LHCN-M2 (cell line): Measurements from ENCODE around the gene COX11. TPM values are rescaled to one million over a fixed set of nuclear protein-coding genes. Genes with fewer than 3 reads are reported as not detected.

ENCODE experiments used
- DNase-seq: peaks from one replicate; pipeline ENCODE4 v3.0.0-alpha.2; 2012; ENCODE audit warnings: low read depth
- polyA plus RNA-seq: library from polyadenylated mRNA; unstranded; fragments of >200 nt; gene quantifications from one replicate; pipeline ENCODE4 v1.2.1, GENCODE V29; 2012; ENCODE audit warnings: missing spikeins
- total RNA-seq: library from RNA; depleted of rRNA; stranded (reverse); fragments of >200 nt; gene quantifications from 2 replicates; pipeline ENCODE4 v1.2.3, GENCODE V29; 2014; rRNA removed

COX11 gene, protein sequence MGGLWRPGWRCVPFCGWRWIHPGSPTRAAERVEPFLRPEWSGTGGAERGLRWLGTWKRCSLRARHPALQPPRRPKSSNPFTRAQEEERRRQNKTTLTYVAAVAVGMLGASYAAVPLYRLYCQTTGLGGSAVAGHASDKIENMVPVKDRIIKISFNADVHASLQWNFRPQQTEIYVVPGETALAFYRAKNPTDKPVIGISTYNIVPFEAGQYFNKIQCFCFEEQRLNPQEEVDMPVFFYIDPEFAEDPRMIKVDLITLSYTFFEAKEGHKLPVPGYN
- total RNA-seq = 82.6 and 105 TPM in 2 replicates
- polyA plus RNA-seq = 37.7 TPM

DNA sequence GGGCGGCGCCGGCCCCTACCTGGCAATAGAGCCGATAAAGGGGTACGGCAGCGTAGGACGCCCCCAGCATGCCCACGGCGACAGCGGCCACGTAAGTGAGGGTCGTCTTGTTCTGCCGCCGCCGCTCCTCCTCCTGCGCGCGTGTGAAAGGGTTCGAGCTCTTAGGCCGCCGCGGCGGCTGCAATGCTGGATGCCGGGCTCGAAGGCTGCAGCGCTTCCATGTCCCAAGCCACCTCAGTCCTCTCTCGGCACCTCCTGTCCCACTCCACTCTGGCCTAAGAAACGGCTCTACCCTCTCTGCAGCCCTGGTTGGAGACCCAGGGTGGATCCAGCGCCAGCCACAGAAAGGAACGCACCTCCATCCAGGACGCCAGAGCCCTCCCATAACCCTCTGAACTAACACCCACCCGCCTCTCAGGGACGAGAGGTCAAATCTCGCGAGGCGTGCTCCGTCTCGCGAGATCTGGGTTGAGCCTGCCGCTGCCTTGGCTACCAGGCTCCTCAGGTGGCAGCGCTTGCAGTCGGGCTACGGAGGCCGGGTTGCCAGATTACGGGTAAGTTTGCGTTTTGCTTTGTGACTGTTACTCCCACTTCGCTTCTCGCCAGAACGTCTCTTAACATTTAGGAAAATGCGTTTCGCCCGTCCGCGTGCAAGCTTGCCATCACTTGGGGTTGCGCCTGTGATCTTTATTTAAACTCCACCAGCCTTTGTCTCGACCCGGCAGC lies at the start of gene COX11, which contains the start of gene STXBP4:
Gene COX11 (minus strand): TSS at position 393 of the 726 bp plus-strand sequence. CDS start 8 bp downstream, at position 385.
Gene STXBP4 (plus strand): TSS at position 504 of the 726 bp plus-strand sequence. CDS start 17,455 bp downstream, outside the sequence.
- DNase-seq = peak; percentile 96

DNA sequence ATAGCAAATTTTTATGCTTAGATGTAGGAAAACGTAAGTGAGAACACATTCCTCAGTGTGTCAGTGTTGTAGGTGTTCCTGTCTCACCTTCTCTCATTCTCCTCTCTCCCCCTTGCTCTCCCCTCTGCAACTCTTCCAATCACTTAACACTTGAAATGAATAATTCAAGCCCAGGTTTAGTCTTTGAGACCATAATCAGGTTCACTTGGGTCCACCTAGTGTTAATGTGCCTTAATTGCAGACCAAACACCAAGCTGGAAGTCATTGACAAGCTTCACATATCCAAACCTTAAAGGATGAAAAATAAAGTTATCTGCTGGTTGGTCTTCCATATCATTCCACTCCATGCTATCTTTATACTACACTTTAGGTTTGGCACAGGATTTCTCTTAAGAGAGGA lies 37.1 kb upstream of the COX11 start:
- DNase-seq = peak; percentile 19

- no peak for DNase-seq
Observed at GRCh38 chr17:55004484-55004883, 36.0 kb upstream of the COX11 start.

DNA sequence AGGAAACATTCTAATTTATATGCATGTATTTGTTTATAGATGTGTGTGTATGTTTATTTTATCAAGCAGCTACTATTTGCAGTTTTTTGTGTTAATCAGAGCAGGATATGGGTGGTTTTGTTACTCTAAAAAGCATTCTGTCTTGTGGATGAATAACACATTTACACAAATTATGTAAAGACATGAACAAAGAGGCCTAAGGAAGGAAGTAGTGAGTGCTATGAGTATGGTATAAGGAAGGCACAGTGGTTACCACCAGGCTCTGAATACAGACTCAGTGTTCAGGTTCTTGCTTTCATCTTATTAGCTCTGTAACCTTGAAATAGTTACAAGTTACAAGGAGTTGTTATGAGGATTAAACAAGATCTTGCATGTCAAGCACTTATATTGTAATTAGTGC lies 34.0 kb upstream of the COX11 start:
- no peak for DNase-seq

GRCh38 chr17:54996441-54996840 lies 28.0 kb upstream of the COX11 start:
- DNase-seq = no peak

DNA sequence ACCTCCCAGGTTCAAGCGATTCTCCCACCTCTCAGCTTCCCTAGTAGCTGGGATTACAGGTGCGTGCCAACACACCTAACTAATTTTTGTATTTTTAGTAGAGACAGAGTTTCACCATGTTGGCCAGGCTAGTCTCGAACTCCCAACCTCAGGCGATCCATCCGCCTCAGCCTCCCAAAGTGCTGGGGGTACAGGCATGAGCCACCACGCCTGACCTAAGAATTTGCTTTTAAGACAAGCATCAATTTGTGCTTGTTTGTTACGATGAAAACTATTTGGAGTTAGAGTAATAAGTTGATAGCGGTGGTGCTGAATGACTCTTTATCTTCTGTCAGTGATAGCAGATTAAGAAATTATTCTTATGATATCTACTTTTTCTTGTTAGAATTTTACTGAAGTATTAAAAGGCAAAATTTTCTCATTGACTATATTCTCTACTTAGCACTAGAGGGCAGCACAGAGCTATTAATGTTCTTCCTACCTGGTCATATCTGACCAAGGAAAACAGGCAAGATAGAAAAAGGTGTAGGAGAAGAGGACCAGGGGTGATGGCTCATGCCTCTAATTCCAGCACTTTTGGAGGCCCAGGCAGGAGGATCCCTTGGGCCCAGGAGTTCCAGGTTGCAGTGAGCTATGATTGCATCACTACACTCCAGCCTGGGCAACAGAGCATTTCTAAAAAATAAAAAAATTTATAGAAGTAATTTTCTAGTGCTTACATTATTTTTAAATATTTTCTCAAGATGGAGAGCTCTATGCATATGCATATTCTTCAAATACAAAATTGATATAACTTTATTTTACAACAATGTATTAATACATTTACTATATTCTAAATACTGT lies 24.6 kb upstream of the COX11 start:
- peak; percentile 38 for DNase-seq

- DNase-seq = no peak
Observed at GRCh38 chr17:54991567-54991966, 23.1 kb upstream of the COX11 start.

GRCh38 chr17:54990118-54990517 lies 21.7 kb upstream of the COX11 start:
- no peak for DNase-seq

DNA sequence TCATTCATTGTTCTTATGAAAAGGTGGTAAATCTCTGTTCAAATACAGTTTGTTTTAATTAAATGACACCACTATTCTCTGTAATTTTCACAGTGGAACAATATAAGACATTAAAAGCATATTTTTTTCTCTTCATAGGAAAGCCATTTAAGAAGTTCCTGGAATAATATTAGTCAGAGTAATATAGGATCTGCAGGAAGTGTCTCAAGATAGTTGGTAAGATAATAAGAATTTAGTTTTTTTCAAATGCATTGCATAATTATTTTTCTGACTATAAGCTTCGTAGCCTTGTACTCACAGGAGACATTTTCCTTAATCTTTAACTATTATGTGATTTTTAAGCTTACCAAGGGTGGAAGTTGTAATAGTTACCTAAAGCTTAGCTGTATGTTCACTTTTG lies 17.0 kb upstream of the COX11 start:
- DNase-seq = no peak

DNA sequence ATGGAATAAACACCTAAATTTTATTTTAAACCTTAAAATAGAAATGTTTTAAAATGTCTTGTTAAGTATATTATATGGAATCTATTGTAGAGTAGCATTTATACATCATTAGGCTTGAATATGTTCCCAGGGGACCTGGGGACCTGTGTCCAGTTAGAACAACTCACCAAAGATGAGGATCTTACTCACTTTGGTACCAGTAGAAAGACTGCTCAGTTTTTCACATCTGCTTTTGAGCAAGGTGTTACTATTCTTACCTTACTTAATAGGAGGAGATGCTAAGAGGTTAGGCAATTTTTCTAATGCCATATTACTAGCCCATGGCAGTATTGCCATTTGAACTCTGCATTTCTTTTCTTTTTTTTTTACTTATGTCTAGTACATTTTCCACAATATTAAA lies 14.8 kb upstream of the COX11 start:
- DNase-seq = no peak

DNA sequence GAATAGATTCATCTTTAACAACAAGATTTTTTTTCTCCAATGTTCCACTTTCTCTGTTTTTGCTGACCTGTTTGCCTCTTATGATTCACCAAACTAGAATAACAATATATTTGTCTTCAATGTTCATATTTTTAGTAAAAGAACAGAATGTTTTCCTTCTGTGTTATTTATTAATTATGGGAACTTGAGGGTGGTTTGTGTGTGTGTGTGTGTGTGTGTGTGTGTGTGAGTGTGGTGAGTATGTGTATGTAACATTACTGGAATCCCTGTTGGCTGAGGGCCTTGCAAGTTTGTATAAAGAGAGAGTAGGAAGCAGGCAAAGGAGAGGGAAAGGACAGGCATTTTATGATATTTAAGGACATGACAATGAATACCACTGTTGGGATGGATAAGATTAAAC lies 13.9 kb upstream of the COX11 start:
- DNase-seq = peak; percentile 85

DNA sequence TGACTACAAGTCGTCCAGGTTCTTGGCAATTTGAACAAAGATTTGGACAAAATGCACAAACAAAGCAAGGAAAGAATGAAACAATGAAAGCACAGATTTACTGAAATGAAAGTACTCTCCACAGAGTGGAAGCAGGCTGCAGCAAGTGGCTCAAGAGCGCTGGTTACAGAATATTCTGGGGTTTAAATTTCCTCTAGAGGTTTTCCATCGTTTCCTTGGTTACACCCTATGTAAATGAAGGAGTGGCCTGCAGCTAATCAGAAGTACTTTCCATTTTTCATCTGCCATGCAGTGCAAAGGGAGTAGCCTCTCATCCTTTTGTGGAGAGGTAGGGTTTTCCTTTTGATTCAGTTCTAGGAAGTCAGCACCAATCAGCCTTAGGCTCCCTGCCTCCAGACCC lies 11.9 kb upstream of the COX11 start:
- DNase-seq = no peak

DNA sequence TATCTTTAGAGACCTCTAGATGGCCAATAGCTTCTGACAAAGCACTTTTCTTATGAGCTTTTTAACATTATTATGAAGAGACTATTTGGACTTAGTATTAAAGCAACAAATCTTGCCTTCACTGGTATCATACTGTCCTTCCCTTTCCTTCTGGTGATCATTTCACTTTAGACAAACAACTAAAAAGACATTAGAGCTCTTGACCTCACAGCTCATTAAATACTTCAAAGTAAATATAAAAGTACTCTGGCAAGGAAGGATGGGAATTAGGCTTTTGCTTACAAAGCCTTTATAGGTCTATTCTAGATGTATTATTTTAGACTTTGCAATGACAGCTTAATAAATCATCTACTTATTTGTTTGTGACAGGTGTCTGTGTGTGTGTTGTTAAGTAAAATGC lies 11.2 kb upstream of the COX11 start:
- DNase-seq = no peak

DNA sequence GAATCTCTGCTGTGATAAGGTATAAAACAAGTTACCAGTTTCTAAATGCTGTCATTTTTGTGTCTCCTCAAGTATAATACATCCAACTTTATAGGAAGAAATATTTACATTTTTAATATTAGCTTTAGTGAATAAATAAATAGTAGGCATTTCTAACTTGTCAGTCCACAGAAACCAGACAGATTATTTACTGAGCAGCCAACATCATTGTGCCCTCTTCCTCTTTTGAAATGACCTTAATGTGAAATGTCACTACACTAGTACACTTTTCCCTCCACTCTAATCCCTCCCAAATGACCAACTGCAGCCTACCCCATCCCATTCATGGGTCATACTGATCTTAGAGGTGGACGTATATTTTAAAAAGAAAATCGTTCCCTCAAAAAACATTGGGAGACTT lies 9.3 kb upstream of the COX11 start:
- DNase-seq = no peak

DNA sequence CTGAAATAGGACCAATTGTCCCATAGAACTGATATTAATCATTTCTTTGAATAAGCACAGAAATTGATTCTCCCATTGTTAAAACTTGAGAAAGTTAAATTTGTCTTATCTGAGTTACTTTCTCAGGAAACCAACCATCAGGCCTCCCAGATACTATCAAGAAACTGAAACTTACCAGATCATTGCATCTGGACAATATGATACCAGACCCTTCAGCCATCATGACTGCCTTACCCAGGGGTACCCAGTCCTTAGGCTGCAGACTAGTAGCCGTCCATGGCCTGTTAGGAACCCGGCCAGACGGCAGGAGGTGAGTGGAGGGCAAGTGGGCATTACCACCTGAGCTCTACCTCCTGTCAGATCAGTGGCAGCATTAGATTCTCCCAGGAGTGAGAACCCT lies 7.9 kb upstream of the COX11 start:
- DNase-seq = no peak

GRCh38 chr17:54974759-54975158 lies 6.3 kb upstream of the COX11 start:
- no peak for DNase-seq

- no peak for DNase-seq
Observed at GRCh38 chr17:54972406-54973138, 4.1 kb upstream of the COX11 start.

- DNase-seq = no peak
Observed at GRCh38 chr17:54971901-54972300, 3.4 kb upstream of the COX11 start.

DNA sequence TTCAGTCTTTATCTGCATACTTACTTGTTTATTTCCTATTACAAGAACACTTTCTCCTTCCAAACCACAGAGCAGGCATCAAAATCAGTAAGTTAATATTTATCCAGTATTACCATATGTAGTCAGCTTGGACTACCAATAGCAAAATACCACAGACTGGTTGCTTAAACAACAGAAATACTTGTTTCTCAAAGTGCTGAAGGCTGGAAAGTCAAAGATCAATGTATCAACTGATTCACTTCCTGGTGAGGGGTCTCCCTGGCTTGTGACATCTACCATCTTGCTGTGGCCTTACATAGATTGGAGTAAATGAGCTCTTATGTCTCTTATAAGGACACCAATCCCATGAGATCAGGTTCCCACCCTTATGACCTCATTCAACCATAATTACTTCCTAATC lies 2.7 kb upstream of the COX11 start:
- DNase-seq = no peak

DNA sequence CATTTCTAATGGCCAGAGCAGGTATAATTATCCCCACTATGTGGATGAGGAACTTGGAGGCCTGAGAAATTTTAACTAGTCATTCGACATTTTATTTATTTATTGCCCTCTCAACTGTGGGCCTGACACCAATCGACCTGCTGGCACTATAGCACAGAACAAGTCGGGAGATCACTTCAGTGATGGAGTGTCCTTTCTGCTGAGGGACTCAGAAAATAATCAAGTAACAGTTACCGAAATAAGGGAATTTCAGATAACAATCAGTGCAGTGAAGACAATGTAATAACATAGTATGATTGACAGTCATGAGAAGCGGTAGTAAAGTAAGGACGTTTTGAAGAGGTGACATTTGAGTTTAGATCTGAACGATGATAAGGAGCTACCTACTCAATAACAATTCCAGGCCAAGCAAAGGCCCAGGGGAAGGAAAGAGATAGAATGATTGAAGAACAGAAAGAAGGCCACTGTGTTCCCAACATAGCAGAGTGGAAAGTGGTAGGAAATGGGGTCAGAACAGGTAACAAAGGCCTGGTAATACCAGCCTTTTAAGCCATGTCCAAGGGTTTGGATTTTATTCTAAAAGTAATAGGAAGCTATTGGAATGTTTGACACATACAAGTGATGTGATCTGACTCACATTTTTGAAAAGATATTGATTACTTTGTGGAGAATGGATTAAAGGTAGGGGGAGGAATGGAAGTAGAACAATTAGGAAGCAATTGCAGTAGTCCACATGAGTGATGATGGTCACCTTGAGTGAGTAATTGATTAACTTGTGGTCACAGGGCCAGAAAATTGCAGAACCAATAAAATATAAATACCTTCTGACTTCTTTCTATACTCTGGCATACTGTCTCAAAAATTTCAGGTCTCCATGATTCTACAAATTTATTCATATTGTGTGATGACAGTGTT lies 1.5 kb upstream of the COX11 start:
- no peak for DNase-seq

DNA sequence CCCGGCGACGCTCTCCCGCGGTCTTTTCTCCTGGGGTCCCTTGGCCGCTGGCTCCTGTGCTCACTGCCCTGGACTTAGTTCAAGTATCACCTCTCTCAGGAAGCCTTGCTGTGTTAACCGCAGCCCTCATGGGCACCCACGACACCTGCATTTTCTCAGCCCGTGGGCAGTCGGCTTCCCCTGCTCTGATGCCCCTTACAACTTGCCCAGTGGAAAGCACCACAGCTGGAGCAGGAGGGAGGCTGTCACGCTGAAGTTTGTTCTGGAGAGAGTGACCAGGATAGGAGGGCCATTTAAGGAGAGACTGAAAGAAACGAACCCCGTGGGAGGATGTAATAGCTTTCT lies 506 bp upstream of the COX11 start:
- peak; percentile 39 for DNase-seq
